H9 (cell line): ENCODE results near the gene SSRP1. TPM values are rescaled to one million over a fixed set of nuclear protein-coding genes. Genes with fewer than 3 reads are reported as not detected.

ENCODE experiments used
- DNase-seq: peaks from one replicate; pipeline ENCODE4 v3.0.0-alpha.2; 2017
- H2AFZ ChIP-seq: one replicate; pipeline ENCODE4 v1.6.1; 2013; ENCODE audit warnings: mild to moderate bottlenecking, low read length, control low read depth, moderate library complexity
- H2AK5ac ChIP-seq: 2 replicates; pipeline ENCODE4 v1.6.1; 2013; ENCODE audit warnings: low read length, control low read depth, mixed read lengths; ENCODE audit not compliant: insufficient read length
- H2BK120ac ChIP-seq: one replicate; pipeline ENCODE4 v1.6.1; 2013; ENCODE audit warnings: low read depth, mild to moderate bottlenecking, low read length, control low read depth, inconsistent platforms; ENCODE audit not compliant: poor library complexity, severe bottlenecking
- H2BK12ac ChIP-seq: 2 replicates; pipeline ENCODE4 v1.6.1; 2013; ENCODE audit warnings: low read length, control low read depth, mixed read lengths, low read depth; ENCODE audit not compliant: insufficient read length
- H2BK15ac ChIP-seq: 2 replicates; pipeline ENCODE4 v1.6.1; 2013; ENCODE audit warnings: low read depth, low read length, control low read depth
- H2BK20ac ChIP-seq: one replicate; pipeline ENCODE4 v1.6.1; 2013; ENCODE audit warnings: low read depth, mild to moderate bottlenecking, low read length, control low read depth, inconsistent platforms; ENCODE audit not compliant: poor library complexity, severe bottlenecking
- H2BK5ac ChIP-seq: 2 replicates; pipeline ENCODE4 v1.6.1; 2013; ENCODE audit warnings: low read length, control low read depth, mixed read lengths; ENCODE audit not compliant: insufficient read length
- H3K14ac ChIP-seq: 2 replicates; pipeline ENCODE4 v1.6.1; 2013; ENCODE audit warnings: low read length, control low read depth; ENCODE audit not compliant: insufficient read depth
- H3K18ac ChIP-seq: 2 replicates; pipeline ENCODE4 v1.6.1; 2013; ENCODE audit warnings: low read depth, mild to moderate bottlenecking, mixed read lengths, low read length, control low read depth; ENCODE audit not compliant: insufficient read length
- H3K23ac ChIP-seq: 2 replicates; pipeline ENCODE4 v1.6.1; 2013; ENCODE audit warnings: low read length, control low read depth, mixed read lengths, low read depth; ENCODE audit not compliant: insufficient read length
- H3K23me2 ChIP-seq: 2 replicates; pipeline ENCODE4 v1.6.1; 2013; ENCODE audit warnings: low read depth, mild to moderate bottlenecking, mixed read lengths, low read length, control low read depth; ENCODE audit not compliant: insufficient read length, poor library complexity, severe bottlenecking
- H3K27ac ChIP-seq: 2 replicates; pipeline ENCODE4 v1.5.1; 2013; ENCODE audit warnings: low read length, control low read depth, mixed read lengths, low read depth; ENCODE audit not compliant: insufficient read length
- H3K27me3 ChIP-seq: 2 replicates; pipeline ENCODE4 v1.6.1; 2013; ENCODE audit warnings: low read length, control low read depth, inconsistent platforms; ENCODE audit not compliant: insufficient read depth
- H3K4ac ChIP-seq: 2 replicates; pipeline ENCODE4 v1.6.1; 2013; ENCODE audit warnings: low read depth, mild to moderate bottlenecking, control low read depth, inconsistent platforms, low read length, moderate library complexity
- H3K4me1 ChIP-seq: 2 replicates; pipeline ENCODE4 v1.6.1; 2013; ENCODE audit warnings: low read length, control low read depth, inconsistent platforms; ENCODE audit not compliant: insufficient read depth
- H3K4me2 ChIP-seq: 2 replicates; pipeline ENCODE4 v1.6.1; 2013; ENCODE audit warnings: low read length, control low read depth, mixed read lengths; ENCODE audit not compliant: insufficient read length, insufficient read depth
- H3K56ac ChIP-seq: 2 replicates; pipeline ENCODE4 v1.6.1; 2013; ENCODE audit warnings: low read depth, mild to moderate bottlenecking, mixed read lengths, low read length, control low read depth; ENCODE audit not compliant: insufficient read length
- H3K79me1 ChIP-seq: 2 replicates; pipeline ENCODE4 v1.6.1; 2013; ENCODE audit warnings: low read depth, mild to moderate bottlenecking, moderate library complexity, low read length, control low read depth, inconsistent platforms; ENCODE audit not compliant: insufficient read depth, poor library complexity, severe bottlenecking
- H3K79me2 ChIP-seq: 2 replicates; pipeline ENCODE4 v1.6.1; 2013; ENCODE audit warnings: low read length, control low read depth, inconsistent platforms; ENCODE audit not compliant: insufficient read depth
- H3K9ac ChIP-seq: 2 replicates; pipeline ENCODE4 v1.6.1; 2013; ENCODE audit warnings: low read length, control low read depth, mixed read lengths; ENCODE audit not compliant: insufficient read length; ENCODE audit errors: extremely low read depth
- H3K9me3 ChIP-seq: one replicate; pipeline ENCODE4 v1.6.1; 2013; ENCODE audit warnings: low read depth, low read length, inconsistent platforms; ENCODE audit not compliant: control insufficient read depth
- H3T11ph ChIP-seq: one replicate; pipeline ENCODE4 v1.6.1; 2013; ENCODE audit warnings: mild to moderate bottlenecking, low read length, control low read depth, inconsistent platforms
- H4K20me1 ChIP-seq: one replicate; pipeline ENCODE4 v1.6.1; 2013; ENCODE audit not compliant: control insufficient read depth, insufficient read length, insufficient read depth
- H4K5ac ChIP-seq: 2 replicates; pipeline ENCODE4 v1.6.1; 2013; ENCODE audit warnings: low read depth, mild to moderate bottlenecking, mixed read lengths, low read length, control low read depth; ENCODE audit not compliant: insufficient read length
- H4K8ac ChIP-seq: replicated peaks from 2 replicates; pipeline ENCODE4 v1.6.1; 2013; ENCODE audit warnings: low read length, control low read depth, mixed read lengths, low read depth; ENCODE audit not compliant: insufficient read length
- H4K91ac ChIP-seq: 2 replicates; pipeline ENCODE4 v1.6.1; 2013; ENCODE audit warnings: low read depth, mild to moderate bottlenecking, moderate library complexity, mixed read lengths, low read length, control low read depth; ENCODE audit not compliant: insufficient read length
- H3K27ac Mint-ChIP-seq, 3 experiments: 2 replicates in 2 of 3; 3 replicates in 1 of 3; pipeline ENCODE4 v1.8.0; 2020 to 2021; ENCODE audit warnings: mixed read lengths in 3 of 3, mild to moderate bottlenecking in 1 of 3, moderate library complexity in 1 of 3
- H3K27me3 Mint-ChIP-seq: 2 replicates; pipeline ENCODE4 v1.8.0; 2021; ENCODE audit warnings: low read depth, mild to moderate bottlenecking, moderate library complexity, mixed read lengths
- H3K36me3 Mint-ChIP-seq, 3 experiments: 2 replicates in 2 of 3; 3 replicates in 1 of 3; pipeline ENCODE4 v1.8.0; 2020 to 2021; ENCODE audit warnings: low read depth in 3 of 3, mixed read lengths in 3 of 3; ENCODE audit not compliant: insufficient read depth in 1 of 3
- H3K4me1 Mint-ChIP-seq, 2 experiments: 2 replicates each; pipeline ENCODE4 v1.8.0; 2020; ENCODE audit warnings: mixed read lengths in 2 of 2
- H3K4me3 Mint-ChIP-seq, 2 experiments: 2 replicates in 1 of 2; 3 replicates in 1 of 2; pipeline ENCODE4 v1.8.0; 2020 to 2021; ENCODE audit warnings: mild to moderate bottlenecking in 2 of 2, mixed read lengths in 2 of 2, moderate library complexity in 1 of 2
- H3K9me3 Mint-ChIP-seq, 2 experiments: 2 replicates in 1 of 2; 3 replicates in 1 of 2; pipeline ENCODE4 v1.8.0; 2020; ENCODE audit warnings: mild to moderate bottlenecking in 2 of 2, mixed read lengths in 2 of 2, moderate library complexity in 1 of 2
- CTCF ChIP-seq: fragments of 200-600 bp; sonication (generic); conservative IDR thresholded peaks from 3 replicates; pipeline ENCODE4 v1.8.0; 2021; ENCODE audit warnings: antibody characterized with exemption, mild to moderate bottlenecking
- WGBS: extraction: QIAGEN DNeasy Blood & Tissue Kit; methylation state at CpG from one replicate; pipeline ENCODE4 v1.1.7; 2013; ENCODE audit warnings: missing lambda C conversion rate, low lambda C conversion rate, mixed read lengths; ENCODE audit not compliant: insufficient read length; ENCODE audit errors: extremely low coverage; 5-methylcytosine and 5-hydroxymethylcytosine counted together
- total RNA-seq: library from RNA; stranded (reverse); gene quantifications from 2 replicates; pipeline ENCODE4 v1.2.1, GENCODE V29; 2021

The SSRP1 gene
- total RNA-seq, 1 experiment from 2014 or later, result 202 TPM

- Histone ChIP-seq H3K4ac (no peak overlapping the region), H3K4me2 (no peak overlapping the region), H4K8ac (no peak overlapping the region), H3K23me2 (no peaks in the 10 kb centered on the region), H2BK15ac (no peak overlapping the region), H2BK120ac (no peak overlapping the region), H3K18ac (no peak overlapping the region), H3K9me3 (no peaks in the 10 kb centered on the region), H3K23ac (no peak overlapping the region), H2AFZ (no peak overlapping the region), H3T11ph (no peak overlapping the region), H3K79me2 (no peaks in the 10 kb centered on the region), H3K27me3 (no peaks in the 10 kb centered on the region), H4K20me1 (no peaks in the 10 kb centered on the region), H4K5ac (no peak overlapping the region), H3K4me1 (no peaks in the 10 kb centered on the region; the same call in 1 of the 2 replicates), H2AK5ac (no peak overlapping the region), H4K91ac (no peak overlapping the region), H3K79me1 (no peaks in the 10 kb centered on the region), H3K9ac (no peak overlapping the region), H2BK20ac (no peak overlapping the region), H2BK12ac (no peak overlapping the region), H3K56ac (no peak overlapping the region), H3K14ac (no peak overlapping the region), H3K27ac (no peak overlapping the region), H2BK5ac (no peak overlapping the region)
- H3K27me3 Mint-ChIP-seq, result no peaks in the 10 kb centered on the region
- WGBS, result no CpG with 5 or more reads among the region's 5 CpGs
- H3K27ac Mint-ChIP-seq, result no peak overlapping the region
- H3K4me3 Mint-ChIP-seq, result no peak overlapping the region
- no peak for TF ChIP-seq CTCF
- peaks cover 10 to 17% of the 10 kb centered on the region in 2 experiments for H3K9me3 Mint-ChIP-seq
- peaks cover 17 to 26% of the 10 kb centered on the region in 2 experiments for H3K4me1 Mint-ChIP-seq
- H3K36me3 Mint-ChIP-seq, result peaks cover 72 to 75% (median 74%) of the 10 kb centered on the region in 3 experiments
- no peak for DNase-seq
These were observed 36.4 kb downstream of the SSRP1 start for GRCh38 chr11:57299150-57299737.
